Bronchial epithelial cell (primary cell): ENCODE results near the gene CD55. TPM values are rescaled to one million over a fixed set of nuclear protein-coding genes. Genes with fewer than 3 reads are reported as not detected.

Experiments used
- DNase-seq: peaks from one replicate; pipeline ENCODE4 v3.0.0-alpha.2; 2010; ENCODE audit warnings: low read depth
- FAIRE-seq: peaks from 2 replicates; lab custom pipeline; 2011; peaks lifted over from hg19 to GRCh38; lab: Jason Lieb, UNC
- H3K27me3 ChIP-seq: 2 replicates; pipeline ENCODE4 v1.5.1; 2011; ENCODE audit warnings: low read length; ENCODE audit not compliant: control insufficient read depth, insufficient read depth
- H3K36me3 ChIP-seq: 2 replicates; pipeline ENCODE4 v1.5.1; 2011; ENCODE audit warnings: low read length; ENCODE audit not compliant: control insufficient read depth, insufficient read depth
- H3K4me3 ChIP-seq: 2 replicates; pipeline ENCODE4 v1.5.1; 2011; ENCODE audit warnings: mild to moderate bottlenecking, low read depth, low read length, control low read depth
- total RNA-seq: library from RNA; depleted of rRNA; stranded (reverse); fragments of >200 nt; gene quantifications from 2 replicates; pipeline ENCODE4 v1.2.1, GENCODE V29; 2014
- TF ChIP-seq, protein P1 (sequence below): IDR thresholded peaks from 2 replicates; pipeline ENCODE4 v1.5.1; 2011; ENCODE audit warnings: mild to moderate bottlenecking, moderate library complexity, low read length, control low read depth, inconsistent platforms; ENCODE audit not compliant: insufficient read depth, severe bottlenecking

Gene CD55
- total RNA-seq, 1 donor from 2014 or later: 85.3 TPM

DNA sequence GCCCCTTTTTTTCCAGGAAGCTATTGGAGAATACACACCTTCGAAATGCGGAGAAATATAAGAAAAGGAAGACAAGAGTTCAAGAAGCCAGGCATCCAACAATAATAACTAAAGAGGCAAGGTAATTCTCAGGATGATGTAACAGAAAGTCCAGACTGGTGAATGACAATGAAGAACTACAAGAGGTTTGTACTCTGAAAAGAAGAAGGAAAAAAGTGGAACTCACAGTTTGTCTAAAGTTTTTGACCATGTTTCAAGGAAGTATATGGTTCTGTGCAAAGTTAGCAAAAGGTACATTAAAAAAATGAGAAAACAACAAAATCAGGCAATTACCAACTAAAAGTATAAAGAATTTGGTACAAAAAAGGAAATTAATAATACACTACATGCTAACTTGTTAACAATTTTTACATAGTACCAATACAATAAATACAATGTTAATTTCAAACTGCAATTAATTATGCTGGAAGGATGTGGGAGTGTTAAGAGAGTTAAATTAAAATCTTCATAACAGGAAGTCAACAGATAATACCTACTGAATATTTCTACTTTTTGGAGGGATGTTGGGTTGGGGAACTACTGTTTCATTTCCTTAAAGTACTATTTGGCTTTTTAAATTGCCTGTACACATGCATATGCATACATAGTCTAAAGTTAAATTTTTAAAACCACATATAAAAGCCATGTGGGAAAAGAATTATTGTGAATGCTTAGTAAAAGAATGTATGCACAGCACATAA, 12.9 kb upstream of the CD55 start:
- FAIRE-seq (no peak), DNase-seq (no peak)
- no peak overlapping the region for H3K4me3 ChIP-seq
- H3K36me3 ChIP-seq: no peaks in the 10 kb centered on the region
- TF ChIP-seq, protein P1, sequence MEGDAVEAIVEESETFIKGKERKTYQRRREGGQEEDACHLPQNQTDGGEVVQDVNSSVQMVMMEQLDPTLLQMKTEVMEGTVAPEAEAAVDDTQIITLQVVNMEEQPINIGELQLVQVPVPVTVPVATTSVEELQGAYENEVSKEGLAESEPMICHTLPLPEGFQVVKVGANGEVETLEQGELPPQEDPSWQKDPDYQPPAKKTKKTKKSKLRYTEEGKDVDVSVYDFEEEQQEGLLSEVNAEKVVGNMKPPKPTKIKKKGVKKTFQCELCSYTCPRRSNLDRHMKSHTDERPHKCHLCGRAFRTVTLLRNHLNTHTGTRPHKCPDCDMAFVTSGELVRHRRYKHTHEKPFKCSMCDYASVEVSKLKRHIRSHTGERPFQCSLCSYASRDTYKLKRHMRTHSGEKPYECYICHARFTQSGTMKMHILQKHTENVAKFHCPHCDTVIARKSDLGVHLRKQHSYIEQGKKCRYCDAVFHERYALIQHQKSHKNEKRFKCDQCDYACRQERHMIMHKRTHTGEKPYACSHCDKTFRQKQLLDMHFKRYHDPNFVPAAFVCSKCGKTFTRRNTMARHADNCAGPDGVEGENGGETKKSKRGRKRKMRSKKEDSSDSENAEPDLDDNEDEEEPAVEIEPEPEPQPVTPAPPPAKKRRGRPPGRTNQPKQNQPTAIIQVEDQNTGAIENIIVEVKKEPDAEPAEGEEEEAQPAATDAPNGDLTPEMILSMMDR: no peak
- no peaks in the 10 kb centered on the region for H3K27me3 ChIP-seq

DNA sequence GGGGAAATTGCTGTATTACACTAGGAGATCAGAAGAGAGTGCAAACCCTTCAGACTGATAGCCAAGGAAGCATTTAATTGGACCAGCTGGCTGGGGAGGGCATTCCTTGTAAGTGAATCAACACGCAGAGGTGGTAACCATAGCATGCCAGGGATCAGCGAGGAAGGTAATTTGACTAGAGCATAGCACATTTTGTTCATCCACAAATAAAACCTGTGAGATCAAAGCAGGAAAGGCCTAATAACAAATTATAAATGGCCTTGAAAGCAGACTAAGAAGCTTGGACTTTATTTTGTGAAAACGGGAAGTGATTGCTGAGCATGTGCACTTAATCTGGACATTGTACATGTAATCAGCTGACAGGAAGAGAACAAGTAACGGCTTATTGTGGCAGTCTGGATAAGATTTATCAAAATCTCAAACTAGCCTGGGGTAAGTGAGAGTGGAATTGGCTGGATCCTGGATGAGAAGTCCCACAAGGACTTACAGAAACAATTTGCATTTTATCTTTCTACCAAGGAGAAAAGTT, 11.7 kb upstream of the CD55 start:
- TF ChIP-seq, protein P1: no peak
- FAIRE-seq (peak; percentile 7), DNase-seq (peak; percentile 84)
- Histone ChIP-seq H3K36me3 (no peaks in the 10 kb centered on the region), H3K4me3 (no peak overlapping the region), H3K27me3 (no peaks in the 10 kb centered on the region)

DNA sequence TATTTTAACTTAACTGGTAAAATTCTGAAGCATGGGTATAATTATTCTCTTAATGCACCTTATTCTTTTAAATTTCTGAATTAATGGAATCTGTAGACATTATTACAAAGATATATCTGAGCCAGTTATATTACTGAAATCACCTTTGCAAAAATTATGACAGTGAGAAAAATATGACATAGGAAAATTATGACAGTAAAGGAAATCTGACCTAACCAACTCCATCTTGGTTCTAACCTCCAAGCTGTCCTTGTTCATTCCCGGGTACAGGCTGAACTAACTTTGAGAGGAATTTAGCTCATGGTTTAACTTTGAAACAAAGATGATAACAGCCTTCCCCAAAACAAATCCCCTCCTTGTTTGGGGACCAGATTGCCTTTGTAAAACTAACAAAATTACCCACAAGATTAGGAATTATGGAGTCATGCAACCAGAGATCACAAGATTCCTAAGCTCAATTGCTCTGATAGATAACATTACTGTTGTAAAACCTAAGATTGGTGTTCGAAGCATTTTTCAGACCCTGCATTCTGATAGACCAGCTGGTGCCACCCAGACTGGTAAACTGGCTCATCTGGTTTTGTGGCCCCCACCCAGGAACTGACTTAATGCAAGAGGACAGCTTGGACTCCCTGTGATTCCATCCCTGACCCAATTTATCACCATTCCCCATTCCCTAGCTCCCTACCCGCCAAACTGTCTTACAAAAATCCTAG, 9.4 kb upstream of the CD55 start:
- DNase-seq (no peak), FAIRE-seq (no peak)
- Histone ChIP-seq H3K27me3 (no peaks in the 10 kb centered on the region), H3K4me3 (no peak overlapping the region), H3K36me3 (no peaks in the 10 kb centered on the region)
- TF ChIP-seq, protein P1: no peak

DNA sequence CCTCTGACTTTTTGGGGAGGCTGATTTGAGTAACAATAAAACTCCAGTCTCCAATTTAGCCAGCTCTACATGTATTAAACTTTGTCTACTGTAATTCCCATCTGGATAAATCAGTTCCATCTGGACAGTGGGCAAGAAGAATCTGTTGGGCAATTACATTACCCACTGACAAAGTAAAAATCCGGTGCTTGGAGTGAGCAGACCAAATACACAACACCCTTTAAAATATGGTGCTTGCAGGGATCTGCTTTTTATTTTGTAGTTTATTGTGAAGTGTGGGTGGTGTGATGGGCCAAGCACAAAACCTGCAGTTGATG, 8.9 kb upstream of the CD55 start:
- TF ChIP-seq, protein P1: no peak
- H3K4me3 ChIP-seq: no peak overlapping the region
- H3K27me3 ChIP-seq: no peaks in the 10 kb centered on the region
- H3K36me3 ChIP-seq: no peaks in the 10 kb centered on the region
- DNase-seq (no peak), FAIRE-seq (no peak)

DNA sequence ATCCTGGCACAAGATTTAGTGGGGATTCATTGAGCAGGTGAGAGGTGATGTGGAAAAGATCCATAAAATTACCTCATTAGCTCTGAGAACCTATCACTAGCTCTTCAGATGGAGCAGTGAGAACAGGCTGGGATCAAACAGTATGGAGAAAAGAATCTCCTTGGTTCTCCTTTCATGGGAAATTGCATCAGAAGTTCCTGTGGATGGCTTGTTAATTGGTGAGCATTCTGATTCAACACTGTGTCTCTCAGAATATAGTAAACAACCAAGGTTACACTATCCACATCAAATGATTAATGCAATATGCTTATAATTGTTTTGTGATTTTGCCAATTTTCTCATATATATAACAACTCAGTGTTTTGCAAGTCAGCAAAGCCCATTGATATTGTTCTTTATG, 8.3 kb upstream of the CD55 start:
- DNase-seq (peak; percentile 29), FAIRE-seq (no peak)
- no peaks in the 10 kb centered on the region for H3K36me3 ChIP-seq
- TF ChIP-seq, protein P1: no peak
- H3K27me3 ChIP-seq: no peaks in the 10 kb centered on the region
- no peak overlapping the region for H3K4me3 ChIP-seq
